ENCODE results near the gene RALA.

Gene RALA

DNA sequence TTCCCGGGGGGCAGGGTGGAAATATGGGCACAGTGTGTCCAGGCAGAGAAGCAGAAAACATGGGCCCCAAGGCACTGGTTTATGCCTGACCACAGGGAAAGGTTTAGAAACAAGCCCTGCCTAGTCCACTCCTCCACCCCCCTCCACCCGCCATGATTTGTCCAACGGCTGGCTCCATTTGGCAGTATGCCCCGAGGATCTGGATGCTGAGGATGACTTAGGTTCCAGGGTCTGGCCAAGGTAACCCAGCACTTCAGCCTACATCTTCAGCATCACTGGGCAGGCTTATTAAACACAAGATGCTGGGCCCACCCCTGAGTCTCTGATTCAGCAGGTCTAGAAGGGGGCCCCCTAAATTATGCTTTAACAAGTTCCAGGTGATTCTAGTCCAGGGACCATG is 121.9 kb downstream of the RALA start:
- H3K14ac ChIP-seq (ENCODE audit: low read length in 2 of 2), result no peak overlapping the region
- no peaks in the 10 kb centered on the region for H3K27me3 ChIP-seq (ENCODE audit: control insufficient read depth in 1 of 2, insufficient read depth in 1 of 2, low read length in 2 of 2)
- H2BK5ac ChIP-seq (ENCODE audit: low read depth, low read length, poor library complexity, severe bottlenecking), result no peak overlapping the region
- no peak overlapping the region for H2BK15ac ChIP-seq (ENCODE audit: low read depth, poor library complexity, severe bottlenecking)
- no peak overlapping the region for H3K4ac ChIP-seq (ENCODE audit: low read depth in 1 of 2, low read length in 2 of 2)
- H3K36me3 ChIP-seq (ENCODE audit: control insufficient read depth in 1 of 2, insufficient read depth in 2 of 2, low read depth in 1 of 2, low read length in 2 of 2), result peaks cover 0 to 6% of the 10 kb centered on the region in 2 experiments
- H3K27ac ChIP-seq (ENCODE audit: low read length, poor library complexity, severe bottlenecking), result no peak overlapping the region
- no peaks in the 10 kb centered on the region for H3K9me3 ChIP-seq (ENCODE audit: control insufficient read depth, low read length)
- no peak overlapping the region for H3K23ac ChIP-seq (ENCODE audit: low read length in 2 of 2)
- H2AK5ac ChIP-seq (ENCODE audit: low read length, severe bottlenecking), result no peak overlapping the region
- no peak overlapping the region for H2BK120ac ChIP-seq (ENCODE audit: low read depth, low read length)
- H2BK12ac ChIP-seq (ENCODE audit: low read length in 2 of 2), result no peak overlapping the region
- peaks cover 2% of the 10 kb centered on the region for H3K4me1 ChIP-seq (ENCODE audit: control insufficient read depth, insufficient read depth, low read depth, low read length)
- no peak overlapping the region for H4K8ac ChIP-seq (ENCODE audit: low read length)
- 86% methylated on average over 4 of the region's 4 CpGs for WGBS
- peaks cover 29% of the 10 kb centered on the region for H3K79me1 ChIP-seq (replicated peaks; ENCODE audit: low read length, poor library complexity, severe bottlenecking)
- no peak overlapping the region for H4K91ac ChIP-seq (ENCODE audit: low read length)
- H3K9ac ChIP-seq (ENCODE audit: low read length), result no peak overlapping the region
- H2AFZ ChIP-seq (ENCODE audit: low read depth, low read length), result no peak overlapping the region
- no peak overlapping the region for H3K4me2 ChIP-seq (ENCODE audit: low read length, poor library complexity, severe bottlenecking)
- H3K4me3 ChIP-seq (ENCODE audit: insufficient read depth in 1 of 2, low read depth in 1 of 2, low read length in 2 of 2), result no peak overlapping the region
- no peak overlapping the region for H3K18ac ChIP-seq (ENCODE audit: low read depth in 1 of 2, low read length in 2 of 2)
- no peak for DNase-seq

DNA sequence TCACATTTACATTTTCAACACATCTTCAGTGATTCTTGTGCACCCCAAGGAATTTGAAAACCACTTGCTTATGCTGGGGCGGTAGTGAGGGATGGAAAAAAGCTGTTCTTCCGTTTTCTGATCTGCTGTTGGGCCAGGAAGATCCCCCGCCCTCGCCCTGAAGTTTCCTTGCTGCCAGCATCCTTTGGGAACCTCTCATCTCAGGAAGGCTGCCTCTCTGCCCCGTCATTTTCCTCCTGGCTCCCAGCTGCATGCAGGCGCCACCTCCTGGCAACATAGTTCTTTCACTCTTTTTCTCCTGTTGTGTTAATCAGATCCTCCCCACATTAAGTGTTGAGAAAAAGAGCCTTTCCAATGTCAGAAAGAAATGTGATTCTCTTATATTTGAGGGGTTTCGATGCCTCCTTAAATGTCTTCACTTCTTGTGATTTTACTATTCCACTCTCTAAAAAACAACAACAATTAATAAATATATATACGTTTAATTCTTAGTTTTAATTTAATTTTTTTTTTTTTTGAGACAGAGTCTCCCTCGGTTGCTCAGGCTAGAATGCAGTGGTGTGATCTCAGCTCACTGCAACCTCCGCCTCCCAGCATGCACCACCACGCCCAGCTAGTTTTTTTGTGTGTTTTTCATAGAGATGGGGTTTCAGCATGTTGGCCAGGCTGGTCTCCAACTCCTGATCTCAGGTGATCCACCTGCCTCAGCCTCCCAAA is 122.9 kb downstream of the RALA start:
- Histone ChIP-seq H2AK5ac (ENCODE audit: low read length, severe bottlenecking) (no peak overlapping the region), H3K9me3 (ENCODE audit: control insufficient read depth, low read length) (no peaks in the 10 kb centered on the region), H3K18ac (ENCODE audit: low read depth in 1 of 2, low read length in 2 of 2) (no peak overlapping the region), H4K8ac (ENCODE audit: low read length) (no peak overlapping the region), H3K36me3 (ENCODE audit: control insufficient read depth in 1 of 2, insufficient read depth in 2 of 2, low read depth in 1 of 2, low read length in 2 of 2) (peaks cover 0 to 6% of the 10 kb centered on the region in 2 experiments), H2BK12ac (ENCODE audit: low read length in 2 of 2) (no peak overlapping the region), H3K27me3 (ENCODE audit: control insufficient read depth in 1 of 2, insufficient read depth in 1 of 2, low read length in 2 of 2) (no peaks in the 10 kb centered on the region), H3K4ac (ENCODE audit: low read depth in 1 of 2, low read length in 2 of 2) (no peak overlapping the region), H3K14ac (ENCODE audit: low read length in 2 of 2) (no peak overlapping the region), H3K79me1 (replicated peaks; ENCODE audit: low read length, poor library complexity, severe bottlenecking) (peaks cover 32% of the 10 kb centered on the region), H2BK120ac (ENCODE audit: low read depth, low read length) (no peak overlapping the region), H2AFZ (ENCODE audit: low read depth, low read length) (no peak overlapping the region), H3K27ac (ENCODE audit: low read length, poor library complexity, severe bottlenecking) (no peak overlapping the region), H4K91ac (ENCODE audit: low read length) (no peak overlapping the region), H3K9ac (ENCODE audit: low read length) (peak overlapping the region; percentile 78), H3K4me1 (ENCODE audit: control insufficient read depth, insufficient read depth, low read depth, low read length) (peaks cover 2% of the 10 kb centered on the region), H2BK5ac (ENCODE audit: low read depth, low read length, poor library complexity, severe bottlenecking) (no peak overlapping the region), H3K4me3 (ENCODE audit: insufficient read depth in 1 of 2, low read depth in 1 of 2, low read length in 2 of 2) (no peak overlapping the region), H3K23ac (ENCODE audit: low read length in 2 of 2) (no peak overlapping the region), H3K4me2 (ENCODE audit: low read length, poor library complexity, severe bottlenecking) (no peak overlapping the region), H2BK15ac (ENCODE audit: low read depth, poor library complexity, severe bottlenecking) (no peak overlapping the region)
- peak; percentile 79 for DNase-seq
- 33% methylated on average over 10 of the region's 11 CpGs for WGBS

DNA sequence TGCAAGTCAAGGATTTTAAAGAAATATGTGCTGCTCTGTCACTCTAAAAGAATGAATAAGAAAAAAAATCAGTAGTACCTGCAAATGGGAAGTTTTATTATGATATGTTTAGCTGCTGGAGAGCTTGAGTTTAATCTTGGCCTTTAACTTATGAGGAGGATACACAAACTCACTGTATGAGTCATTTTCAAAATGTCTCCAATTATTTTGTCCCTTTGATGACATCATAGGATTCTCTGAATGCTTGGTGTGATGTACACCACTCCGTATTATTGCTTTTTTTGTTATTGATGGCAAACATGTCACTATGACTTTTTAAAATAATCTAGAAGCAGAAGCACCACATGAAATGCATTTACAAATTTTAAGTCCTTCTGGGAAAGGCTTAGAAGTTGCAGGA is 125.8 kb downstream of the RALA start:
- H3K4ac ChIP-seq (ENCODE audit: low read depth in 1 of 2, low read length in 2 of 2), result no peak overlapping the region

DNA sequence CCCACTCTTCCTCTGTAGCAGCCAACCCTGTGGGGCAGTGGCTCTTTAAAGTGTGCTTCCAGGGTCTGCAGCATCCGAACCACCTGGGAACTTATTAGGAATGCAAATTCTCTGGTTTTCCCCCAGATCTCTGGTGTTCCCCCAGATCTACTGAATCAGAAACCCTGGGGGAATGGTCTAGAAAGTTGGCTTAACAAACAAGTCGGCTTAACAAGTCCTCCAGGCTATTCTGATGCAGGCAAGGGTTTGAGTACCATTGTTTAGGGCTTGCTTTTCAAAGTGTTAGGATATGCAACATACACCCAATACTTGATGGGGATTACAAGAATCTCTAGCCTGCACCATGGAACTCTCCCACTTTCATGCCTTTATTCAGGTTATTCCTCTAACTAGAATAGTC is 126.3 kb downstream of the RALA start:
- no peak for DNase-seq
- H3K36me3 ChIP-seq (ENCODE audit: control insufficient read depth in 1 of 2, insufficient read depth in 2 of 2, low read depth in 1 of 2, low read length in 2 of 2), result peaks cover 0 to 9% of the 10 kb centered on the region in 2 experiments
- no peak overlapping the region for H2BK5ac ChIP-seq (ENCODE audit: low read depth, low read length, poor library complexity, severe bottlenecking)
- no peak overlapping the region for H4K8ac ChIP-seq (ENCODE audit: low read length)
- H3K27ac ChIP-seq (ENCODE audit: low read length, poor library complexity, severe bottlenecking), result no peak overlapping the region
- H3K4me3 ChIP-seq (ENCODE audit: insufficient read depth in 1 of 2, low read depth in 1 of 2, low read length in 2 of 2), result no peak overlapping the region
- H2AFZ ChIP-seq (ENCODE audit: low read depth, low read length), result no peak overlapping the region
- no peak overlapping the region for H2BK120ac ChIP-seq (ENCODE audit: low read depth, low read length)
- no peak overlapping the region for H2BK12ac ChIP-seq (ENCODE audit: low read length in 2 of 2)
- no peaks in the 10 kb centered on the region for H3K27me3 ChIP-seq (ENCODE audit: control insufficient read depth in 1 of 2, insufficient read depth in 1 of 2, low read length in 2 of 2)
- H3K9me3 ChIP-seq (ENCODE audit: control insufficient read depth, low read length), result no peaks in the 10 kb centered on the region
- no peak overlapping the region for H2BK15ac ChIP-seq (ENCODE audit: low read depth, poor library complexity, severe bottlenecking)
- no peak overlapping the region for H4K91ac ChIP-seq (ENCODE audit: low read length)
- H2AK5ac ChIP-seq (ENCODE audit: low read length, severe bottlenecking), result no peak overlapping the region
- H3K4ac ChIP-seq (ENCODE audit: low read depth in 1 of 2, low read length in 2 of 2), result no peak overlapping the region
- H3K4me1 ChIP-seq (ENCODE audit: control insufficient read depth, insufficient read depth, low read depth, low read length), result peaks cover 9% of the 10 kb centered on the region
- peaks cover 25% of the 10 kb centered on the region for H3K79me1 ChIP-seq (replicated peaks; ENCODE audit: low read length, poor library complexity, severe bottlenecking)
- H3K14ac ChIP-seq (ENCODE audit: low read length in 2 of 2), result no peak overlapping the region
- H3K9ac ChIP-seq (ENCODE audit: low read length), result no peak overlapping the region
- H3K4me2 ChIP-seq (ENCODE audit: low read length, poor library complexity, severe bottlenecking), result no peak overlapping the region
- no peak overlapping the region for H3K23ac ChIP-seq (ENCODE audit: low read length in 2 of 2)
- WGBS, result 90% methylated on average over 2 of the region's 2 CpGs
- no peak overlapping the region for H3K18ac ChIP-seq (ENCODE audit: low read depth in 1 of 2, low read length in 2 of 2)

More for the DNA sequence above, 125.8 kb downstream of the RALA start:
- no peak overlapping the region for H2BK120ac ChIP-seq (ENCODE audit: low read depth, low read length)
- no peak overlapping the region for H3K14ac ChIP-seq (ENCODE audit: low read length in 2 of 2)
- H3K4me3 ChIP-seq (ENCODE audit: insufficient read depth in 1 of 2, low read depth in 1 of 2, low read length in 2 of 2), result no peak overlapping the region
- H3K9me3 ChIP-seq (ENCODE audit: control insufficient read depth, low read length), result no peaks in the 10 kb centered on the region
- H3K23ac ChIP-seq (ENCODE audit: low read length in 2 of 2), result no peak overlapping the region
- peaks cover 26% of the 10 kb centered on the region for H3K79me1 ChIP-seq (replicated peaks; ENCODE audit: low read length, poor library complexity, severe bottlenecking)
- no peak overlapping the region for H3K18ac ChIP-seq (ENCODE audit: low read depth in 1 of 2, low read length in 2 of 2)
- peak; percentile 55 for DNase-seq
- no peak overlapping the region for H4K8ac ChIP-seq (ENCODE audit: low read length)
- H2BK15ac ChIP-seq (ENCODE audit: low read depth, poor library complexity, severe bottlenecking), result no peak overlapping the region
- H4K91ac ChIP-seq (ENCODE audit: low read length), result no peak overlapping the region
- H3K36me3 ChIP-seq (ENCODE audit: control insufficient read depth in 1 of 2, insufficient read depth in 2 of 2, low read depth in 1 of 2, low read length in 2 of 2), result peaks cover 0 to 9% of the 10 kb centered on the region in 2 experiments
- H3K9ac ChIP-seq (ENCODE audit: low read length), result no peak overlapping the region
- no peak overlapping the region for H2BK5ac ChIP-seq (ENCODE audit: low read depth, low read length, poor library complexity, severe bottlenecking)
- WGBS, result no CpG with 5 or more reads among the region's 1 CpG
- H3K27me3 ChIP-seq (ENCODE audit: control insufficient read depth in 1 of 2, insufficient read depth in 1 of 2, low read length in 2 of 2), result no peaks in the 10 kb centered on the region
- H3K27ac ChIP-seq (ENCODE audit: low read length, poor library complexity, severe bottlenecking), result no peak overlapping the region
- H3K4me2 ChIP-seq (ENCODE audit: low read length, poor library complexity, severe bottlenecking), result no peak overlapping the region
- H3K4me1 ChIP-seq (ENCODE audit: control insufficient read depth, insufficient read depth, low read depth, low read length), result peaks cover 7% of the 10 kb centered on the region
- no peak overlapping the region for H2AFZ ChIP-seq (ENCODE audit: low read depth, low read length)
- no peak overlapping the region for H2AK5ac ChIP-seq (ENCODE audit: low read length, severe bottlenecking)
- no peak overlapping the region for H2BK12ac ChIP-seq (ENCODE audit: low read length in 2 of 2)
